ENCODE measurements around the gene PXMP2.

GRCh38 chr12:132711080-132711843 lies 23.9 kb downstream of the PXMP2 start:
- TF ChIP-seq CTCF (IDR thresholded peaks at IDR 0.05; ENCODE audit: low read length) (no peak), EZH2 (IDR thresholded peaks at IDR 0.05; ENCODE audit: borderline replicate concordance, low read length) (no peak)
